GM18499 (cell line): ENCODE results near the gene TLE5.
A peak's percentile ranks its signal among the peaks of the same experiment; 100 is the strongest.
"Not testable (repeated sequence)": the region's sequence is repeated elsewhere in the genome, so short reads cannot be mapped to it uniquely, and the experiment has no call there.

Experiments used
- ATAC-seq: cut with Tn5 transposase; IDR thresholded peaks from one replicate; pipeline ENCODE4 v1.9.1; 2021; ENCODE audit warnings: moderate number of reproducible peaks; ENCODE audit not compliant: insufficient read depth, unreplicated experiment

Gene TLE5

GRCh38 chr19:3045885-3046697 is 16.2 kb downstream of the TLE5 start:
- ATAC-seq, result no peak

- ATAC-seq, result no peak
Observed at GRCh38 chr19:3045191-3045590, 17.1 kb downstream of the TLE5 start.

GRCh38 chr19:3042621-3043267 is 19.6 kb downstream of the TLE5 start:
- no peak for ATAC-seq

- no peak for ATAC-seq
Observed at GRCh38 chr19:3041761-3042620, 20.3 kb downstream of the TLE5 start.

- ATAC-seq, result no peak
Observed at GRCh38 chr19:3041327-3041726, 21.0 kb downstream of the TLE5 start.

- no peak for ATAC-seq
Observed at GRCh38 chr19:3039641-3040077, 22.6 kb downstream of the TLE5 start.

- no peak for ATAC-seq
Observed at GRCh38 chr19:3039125-3039524, 23.2 kb downstream of the TLE5 start.

GRCh38 chr19:3038214-3038613 is 24.1 kb downstream of the TLE5 start:
- no peak for ATAC-seq

GRCh38 chr19:3036977-3037544 is 25.2 kb downstream of the TLE5 start:
- not testable (repeated sequence) for ATAC-seq

GRCh38 chr19:3036119-3036976 is 25.9 kb downstream of the TLE5 start:
- peak; percentile 29 for ATAC-seq

- ATAC-seq, result peak; percentile 54
Observed at GRCh38 chr19:3035542-3036118, 26.7 kb downstream of the TLE5 start.

GRCh38 chr19:3034656-3035541 is 27.4 kb downstream of the TLE5 start:
- ATAC-seq, result no peak

- no peak for ATAC-seq
Observed at GRCh38 chr19:3034406-3034655, 28.0 kb downstream of the TLE5 start.

- ATAC-seq, result no peak
Observed at GRCh38 chr19:3033595-3034405, 28.5 kb downstream of the TLE5 start.

- no peak for ATAC-seq
Observed at GRCh38 chr19:3031607-3031867, 30.8 kb downstream of the TLE5 start.

- no peak for ATAC-seq
Observed at GRCh38 chr19:3029065-3029923, 33.0 kb downstream of the TLE5 start, which contains the start of gene TLE2. Gene TLE2, minus strand, starts transcription at chr19:3029280. Its CDS starts 376 bp downstream, at chr19:3028904.
